Stimulated activated CD4-positive, alpha-beta T cell treated with anti-CD3 and anti-CD28 coated beads, TNF-alpha, amount 100 ng/mL, for 48 hours (primary cell): ENCODE measurements around the gene IWS1.
"Not testable (repeated sequence)": the region's sequence is repeated elsewhere in the genome, so short reads cannot be mapped to it uniquely, and the experiment has no call there.

Experiments used
- DNase-seq, 3 donors: peaks; one replicate each; pipeline ENCODE4 v3.0.0-alpha.2; 2020; ENCODE audit warnings: low read depth in 3 of 3

The IWS1 gene

DNA sequence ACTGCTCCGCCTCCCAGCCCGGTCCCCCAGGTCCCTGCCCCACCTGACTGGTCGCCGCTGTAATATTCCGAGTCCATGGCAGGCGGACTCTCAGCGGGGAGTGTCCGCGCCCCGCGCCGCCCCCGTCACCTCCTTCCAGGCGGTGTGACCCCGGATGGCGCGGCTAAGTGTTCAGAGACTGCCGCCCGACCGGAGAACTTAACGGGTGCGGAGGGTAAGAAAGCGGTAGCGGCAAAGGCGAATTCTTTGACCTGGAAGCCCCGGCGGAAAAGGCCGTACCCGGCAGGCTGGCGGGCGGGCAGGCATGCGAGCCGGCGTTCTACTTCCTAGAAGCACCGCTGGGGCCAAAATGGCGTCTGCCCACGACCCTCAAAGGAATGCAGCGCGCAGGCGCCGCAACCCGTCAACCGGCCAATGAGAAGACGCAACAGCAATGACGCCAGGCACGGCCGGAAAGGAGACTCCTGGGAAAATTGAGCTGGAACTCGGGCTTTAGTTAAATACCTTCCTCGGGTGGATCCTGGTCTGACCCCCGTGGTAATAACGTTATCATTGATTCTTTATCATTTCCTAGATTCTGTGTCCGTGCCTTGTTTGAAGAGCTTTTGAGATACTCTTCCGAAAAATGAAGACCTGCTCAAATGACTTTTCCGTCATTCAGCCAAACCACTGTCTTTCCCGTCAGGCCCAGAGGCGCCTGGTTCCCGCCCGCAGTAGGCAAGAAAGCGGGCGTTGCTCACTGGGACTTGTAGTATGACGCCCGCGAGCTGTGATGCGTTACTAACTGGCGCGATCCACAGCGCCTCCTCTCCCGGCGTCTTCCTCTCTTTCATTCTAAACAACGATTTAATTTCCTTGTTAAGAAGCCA lies at the start of gene IWS1:
TSS of gene IWS1 (minus strand) at position 358 of the 869 bp plus-strand sequence. CDS start at position 77, 281 bp downstream.
- DNase-seq, result peak; percentile 83 to 91 (median 85)

DNA sequence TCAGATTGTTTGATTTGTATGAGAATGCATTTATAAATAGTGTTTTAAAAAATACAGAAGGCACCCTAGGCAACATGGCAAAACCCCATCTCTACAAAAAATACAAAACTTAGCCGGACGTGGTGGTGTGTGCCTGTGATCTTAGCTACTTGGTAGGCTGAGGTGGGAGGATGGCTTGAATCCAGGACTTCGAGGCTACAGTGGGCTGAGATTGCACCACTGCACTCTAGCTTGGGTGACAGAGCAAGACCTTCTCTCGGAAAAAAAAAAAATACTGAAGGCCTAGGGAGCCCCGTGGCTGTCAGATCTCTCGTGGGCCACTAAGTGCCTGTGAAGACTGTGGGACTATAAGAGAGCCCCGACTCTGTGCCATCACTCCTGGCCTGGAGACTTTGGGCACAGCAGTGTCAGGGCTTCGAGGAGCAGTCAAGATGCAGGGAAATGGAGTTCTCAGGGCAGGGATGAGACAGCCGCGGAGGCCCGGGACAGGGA lies 49.7 kb upstream of the IWS1 start:
- DNase-seq, result no peak

DNA sequence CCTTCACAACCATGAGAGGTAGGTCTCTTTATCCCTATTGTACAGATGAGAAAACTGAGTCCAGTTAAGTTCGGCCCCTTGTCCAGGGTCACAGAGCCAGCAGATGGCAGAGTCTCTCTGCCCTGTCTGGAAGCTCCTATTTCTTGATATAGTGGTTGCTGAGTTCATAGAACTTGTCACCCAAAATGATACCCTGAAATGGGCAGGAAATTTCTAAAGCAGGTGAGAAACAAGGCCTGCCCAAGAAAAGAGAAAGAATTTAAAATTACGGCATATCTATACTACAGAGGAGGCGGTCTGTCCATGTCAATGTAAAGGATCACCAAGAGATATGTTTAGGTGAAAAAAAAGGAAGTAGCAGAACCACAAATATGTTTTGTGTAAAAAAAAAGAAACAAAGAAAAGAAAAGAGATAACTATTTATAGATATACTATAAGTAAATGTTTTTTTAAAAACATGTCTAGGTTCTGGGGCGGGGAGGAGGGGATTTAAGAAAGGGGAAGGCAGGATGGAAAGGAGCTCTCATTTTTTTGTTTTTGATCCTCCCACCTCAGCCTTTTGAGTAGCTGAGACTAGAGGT lies 49.0 kb upstream of the IWS1 start:
- no peak for DNase-seq

DNA sequence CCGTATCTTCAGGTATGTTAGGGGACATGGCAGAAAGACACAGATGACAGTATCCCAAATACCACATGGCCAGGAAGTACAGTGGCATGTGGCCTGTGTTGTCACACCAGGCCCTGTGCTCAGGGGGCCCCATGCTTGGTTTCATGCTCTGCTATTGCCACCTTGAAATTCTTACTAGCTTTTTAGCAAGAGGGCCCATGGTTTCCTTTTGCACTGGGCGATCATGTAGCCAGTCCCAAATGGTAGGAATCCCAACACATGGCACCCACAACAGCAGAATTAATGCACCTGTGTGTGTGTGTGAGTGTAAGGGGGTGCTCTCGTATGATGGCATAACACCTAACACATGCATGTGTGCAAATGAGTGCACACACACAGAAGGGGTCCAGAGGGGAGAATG lies 48.4 kb upstream of the IWS1 start:
- no peak for DNase-seq

GRCh38 chr2:127573771-127574170 lies 47.5 kb upstream of the IWS1 start:
- DNase-seq, result no peak

DNA sequence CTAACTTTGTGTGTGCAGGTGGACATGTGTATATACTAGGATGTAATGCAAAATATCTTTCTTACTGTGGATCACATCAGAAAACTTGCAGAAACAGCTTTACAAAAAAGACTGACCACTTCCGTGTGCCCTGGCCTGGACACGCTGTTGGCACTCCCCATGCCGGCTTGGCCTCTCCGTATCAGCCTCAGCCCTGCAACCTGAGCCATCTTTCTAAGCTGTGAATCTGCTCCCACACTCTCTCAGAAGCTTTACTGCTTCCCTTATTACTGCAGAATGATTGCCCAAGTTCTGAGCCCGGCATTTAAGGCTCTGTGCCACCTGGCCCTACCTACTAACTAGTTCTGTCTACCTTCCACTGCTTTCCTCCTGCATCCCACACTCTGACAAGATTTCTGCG lies 47.0 kb upstream of the IWS1 start:
- DNase-seq, result no peak

DNA sequence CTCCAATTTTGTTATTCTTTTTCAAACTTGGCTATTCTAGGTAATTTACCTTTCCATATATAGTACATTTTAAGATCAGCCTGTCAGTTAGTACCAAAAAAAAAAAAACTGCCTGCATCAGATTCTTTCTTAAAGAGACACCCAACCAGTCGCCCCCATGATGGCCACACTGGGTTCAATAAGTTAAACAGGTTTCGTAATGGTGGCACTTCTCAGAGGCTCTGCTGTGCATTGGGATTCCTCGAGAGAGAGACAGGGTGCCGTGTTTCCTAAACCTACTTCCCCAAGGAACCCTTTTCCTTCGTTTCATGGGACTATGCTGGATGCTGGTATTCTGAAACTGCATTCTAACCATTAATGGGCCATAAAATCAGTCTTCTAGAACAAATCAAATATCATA lies 46.6 kb upstream of the IWS1 start:
- no peak for DNase-seq

- DNase-seq, result not testable (repeated sequence)
Observed at GRCh38 chr2:127572352-127572751, 46.1 kb upstream of the IWS1 start.

GRCh38 chr2:127570282-127571250 lies 44.3 kb upstream of the IWS1 start:
- DNase-seq, result no peak

DNA sequence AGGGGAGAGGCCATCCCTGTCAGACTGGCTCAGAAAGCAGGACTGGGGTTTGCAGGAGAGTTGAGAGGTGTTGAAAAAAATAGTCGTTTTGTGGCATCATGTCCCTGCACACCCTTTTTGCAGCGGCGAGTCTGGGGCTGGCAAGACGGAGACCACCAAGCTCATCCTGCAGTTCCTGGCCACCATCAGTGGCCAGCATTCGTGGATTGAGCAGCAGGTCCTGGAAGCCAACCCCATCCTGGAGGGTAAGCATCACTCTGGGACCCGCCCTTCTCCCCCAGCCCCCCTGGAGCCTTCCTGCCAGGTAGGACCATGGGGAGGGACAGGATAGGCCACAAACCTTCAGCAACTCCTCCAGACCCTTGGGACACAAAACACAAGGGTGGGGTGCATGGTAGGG lies 43.4 kb upstream of the IWS1 start:
- no peak for DNase-seq

DNA sequence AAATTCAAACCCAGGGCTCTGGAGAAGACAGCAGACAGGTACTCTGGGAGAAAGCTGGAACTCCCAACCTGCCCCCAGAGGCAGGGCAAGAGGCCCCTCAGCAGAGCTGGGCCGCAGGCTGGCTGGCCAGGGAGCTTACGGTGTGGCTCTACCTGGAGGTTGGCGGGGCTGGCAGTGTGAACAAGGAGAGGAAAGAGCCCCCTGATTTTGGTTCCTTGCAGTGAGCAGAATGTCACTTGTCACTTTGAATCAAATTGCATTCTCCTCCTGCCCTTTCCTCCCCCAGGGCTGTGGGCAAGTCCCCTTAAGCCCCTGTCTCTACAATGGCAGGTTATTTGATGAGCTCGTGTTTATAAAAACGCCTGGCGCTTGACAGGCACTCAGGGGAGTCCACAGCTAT lies 41.8 kb upstream of the IWS1 start:
- no peak for DNase-seq

GRCh38 chr2:127567351-127567854 lies 41.1 kb upstream of the IWS1 start:
- DNase-seq, result no peak

DNA sequence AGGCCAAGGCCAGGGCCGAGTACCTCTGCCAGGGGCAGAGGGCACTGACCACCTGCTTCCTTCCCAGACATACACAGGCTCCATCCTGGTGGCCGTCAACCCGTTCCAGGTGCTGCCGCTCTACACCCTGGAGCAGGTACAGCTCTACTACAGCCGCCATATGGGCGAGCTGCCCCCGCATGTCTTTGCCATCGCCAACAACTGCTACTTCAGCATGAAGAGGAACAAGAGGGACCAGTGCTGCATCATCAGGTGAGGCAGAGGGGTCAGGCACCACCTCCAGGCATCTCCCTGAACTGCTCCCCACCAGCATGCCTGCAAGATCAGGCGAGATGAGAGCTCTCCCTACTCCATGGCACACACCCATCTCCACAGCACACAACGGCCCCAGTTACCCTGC lies 40.3 kb upstream of the IWS1 start:
- no peak for DNase-seq

- DNase-seq, result no peak
Observed at GRCh38 chr2:127566139-127566417, 39.8 kb upstream of the IWS1 start.

DNA sequence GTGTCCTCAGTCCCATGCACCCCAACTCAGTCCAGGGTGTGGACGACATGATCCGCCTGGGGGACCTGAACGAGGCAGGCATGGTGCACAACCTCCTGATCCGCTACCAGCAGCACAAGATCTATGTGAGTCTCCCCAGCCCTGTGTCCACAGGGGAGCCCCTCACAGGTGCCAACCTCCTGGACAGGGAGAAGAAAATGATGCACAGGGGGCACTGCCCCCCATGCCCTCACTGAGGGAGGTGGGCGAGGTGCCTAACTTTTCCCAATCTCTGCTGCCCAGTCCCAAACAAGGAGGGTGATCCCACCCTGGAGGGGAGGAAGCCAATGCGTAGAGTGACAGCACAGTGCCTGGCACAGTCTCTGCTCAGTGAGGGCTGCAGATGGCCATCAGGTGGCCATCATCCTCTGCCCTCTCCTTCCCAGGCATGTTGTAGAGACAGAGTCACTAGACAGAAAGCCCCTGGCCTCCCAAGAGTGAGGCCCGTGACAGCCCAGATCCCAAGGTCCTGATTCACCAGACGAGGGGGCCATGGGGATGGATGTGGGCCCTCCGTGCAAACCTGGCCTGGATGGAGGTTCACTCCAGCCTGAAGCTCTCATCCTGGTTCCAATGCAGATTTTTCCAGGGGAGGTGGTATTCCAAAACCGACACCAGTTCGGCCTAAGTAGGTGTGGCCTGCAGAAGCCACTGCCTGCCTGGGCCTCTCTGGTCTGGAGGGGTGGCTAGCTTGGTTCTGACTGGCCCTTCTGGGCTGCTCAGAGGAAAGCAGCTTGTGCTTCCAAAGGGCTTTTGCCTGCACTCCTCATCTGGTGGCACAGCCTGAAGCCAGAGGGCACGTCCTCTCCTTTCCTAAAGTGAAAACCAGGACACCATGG lies 39.2 kb upstream of the IWS1 start:
- no peak for DNase-seq

DNA sequence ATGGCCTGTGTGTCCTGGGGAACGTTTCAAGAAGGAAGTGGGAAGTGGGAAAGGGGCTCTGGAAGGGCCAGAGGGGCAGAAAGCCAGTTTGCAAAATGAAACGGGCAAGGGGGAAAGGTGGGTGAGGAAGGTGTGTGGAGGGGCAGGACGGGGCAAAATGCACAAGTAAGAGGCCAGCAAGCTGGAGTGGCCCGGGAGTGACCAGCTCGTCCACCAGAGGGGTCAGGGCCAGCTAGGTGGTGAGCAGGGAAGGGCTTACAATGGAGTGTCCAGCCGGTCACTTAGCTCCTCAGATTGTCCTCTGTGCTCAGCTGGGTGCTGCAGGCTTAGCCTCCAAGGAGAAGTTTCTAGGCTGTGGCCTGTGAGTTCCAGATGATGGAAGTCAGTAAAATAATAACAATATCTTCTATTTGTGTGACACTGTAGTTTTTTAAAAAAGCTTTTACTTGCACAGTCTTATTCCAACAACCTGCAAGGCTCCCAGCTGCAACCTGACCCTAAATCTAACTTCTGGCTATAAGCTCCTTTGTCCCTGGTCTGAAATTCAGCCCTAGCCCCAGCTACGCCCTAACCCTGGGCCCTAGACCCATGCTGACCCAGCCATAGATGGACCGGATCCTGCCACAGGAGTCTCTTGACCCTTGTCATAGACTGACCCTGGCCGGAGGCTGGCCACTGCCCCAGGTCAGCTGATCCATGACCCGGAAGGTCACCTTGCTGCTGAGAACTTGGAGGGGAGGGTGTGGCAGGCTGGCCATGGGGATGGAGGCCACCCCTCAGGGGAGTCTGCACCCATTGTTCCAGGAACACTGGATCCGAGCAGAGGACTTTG lies 38.4 kb upstream of the IWS1 start:
- DNase-seq, result no peak

GRCh38 chr2:127563458-127564428 lies 37.5 kb upstream of the IWS1 start:
- peak in 2 of 3 donors; percentile 1 for DNase-seq

DNA sequence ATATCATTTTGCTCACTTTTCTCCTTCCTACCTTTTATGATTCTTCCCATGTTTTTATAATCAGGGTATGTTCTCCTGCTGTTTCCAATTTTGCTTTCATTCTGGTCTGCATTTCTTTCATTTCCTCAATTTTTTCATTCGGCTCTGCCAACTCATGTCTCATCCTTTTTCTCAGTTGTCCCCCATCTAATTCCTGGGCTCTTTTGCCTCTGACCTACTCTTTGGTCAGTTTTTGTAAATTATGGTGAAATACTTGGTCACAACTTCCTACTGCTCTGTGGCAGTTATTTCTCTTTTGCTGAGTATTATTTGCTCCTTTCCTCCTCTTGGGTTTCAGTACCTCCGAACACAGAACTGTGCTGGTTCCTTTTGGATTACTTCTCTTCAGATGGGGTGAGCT lies 36.6 kb upstream of the IWS1 start:
- no peak for DNase-seq

DNA sequence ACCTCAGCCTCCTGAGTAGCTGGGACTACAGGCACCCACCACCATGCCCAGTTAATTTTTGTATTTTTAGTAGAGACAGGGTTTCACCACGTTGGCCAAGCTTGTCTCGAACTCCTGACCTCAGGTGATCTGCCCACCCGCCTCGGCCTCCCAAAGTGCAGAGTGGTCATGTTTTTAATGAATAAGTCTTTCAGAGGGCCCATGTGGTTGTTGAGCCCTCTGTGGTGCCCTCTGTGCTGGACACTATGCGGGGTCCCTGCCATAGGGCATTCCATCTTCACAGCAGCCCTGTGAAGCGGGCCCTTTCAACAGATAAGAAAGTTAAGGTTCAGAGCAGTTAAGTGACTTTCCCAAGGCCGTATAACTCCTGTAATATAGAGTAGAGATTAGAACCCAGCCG lies 35.1 kb upstream of the IWS1 start:
- no peak for DNase-seq
